Heart left ventricle (tissue), 16 donors: ENCODE measurements around the gene BET1. TPM values are rescaled to one million over a fixed set of nuclear protein-coding genes. Genes with fewer than 3 reads are reported as not detected.

Source experiments
- ATAC-seq, 4 donors: fragments of 200-7000 bp; cut with Tn5 transposase; one replicate each; pipeline ENCODE4 v1.9.1; 2020 to 2022; ENCODE audit warnings: moderate library complexity in 4 of 4, mild to moderate bottlenecking in 3 of 4, moderate number of reproducible peaks in 1 of 4
- DNase-seq, 5 donors: peaks; one replicate each; pipeline ENCODE4 v3.0.0-alpha.2; 2020
- H3K27ac ChIP-seq, 12 donors: fragments of 200-600 bp; sonication (generic) in 4 of 12; one replicate each; pipeline versions ENCODE4 v1.5.0 to v1.8.0; 2016 to 2022; ENCODE audit warnings: mild to moderate bottlenecking in 2 of 12
- H3K27me3 ChIP-seq, 9 donors: fragments of 200-600 bp; sonication (generic) in 2 of 9; one replicate each; pipeline versions ENCODE4 v1.5.1 to v1.8.0; 2016 to 2022; ENCODE audit warnings: mild to moderate bottlenecking in 3 of 9
- H3K36me3 ChIP-seq, 9 donors: fragments of 200-600 bp; sonication (generic) in 2 of 9; one replicate each; pipeline versions ENCODE4 v1.5.0 to v1.8.0; 2018 to 2022; ENCODE audit warnings: mild to moderate bottlenecking in 2 of 9
- H3K4me1 ChIP-seq, 12 donors: fragments of 200-600 bp; sonication (generic) in 4 of 12; one replicate each; pipeline versions ENCODE4 v1.5.0 to v1.8.0; 2016 to 2022; ENCODE audit warnings: mild to moderate bottlenecking in 3 of 12
- H3K4me3 ChIP-seq, 12 donors: fragments of 200-600 bp; sonication (generic) in 4 of 12; one replicate each; pipeline versions ENCODE4 v1.5.0 to v1.8.0; 2017 to 2022; ENCODE audit warnings: mild to moderate bottlenecking in 9 of 12, moderate library complexity in 4 of 12
- H3K9me3 ChIP-seq, 12 donors: fragments of 200-600 bp; sonication (generic) in 4 of 12; one replicate each; pipeline versions ENCODE4 v1.5.0 to v1.8.0; 2016 to 2022; ENCODE audit warnings: mild to moderate bottlenecking in 1 of 12
- POLR2A ChIP-seq, 2 donors: fragments of 450-650 bp; IDR thresholded peaks; one replicate each; pipeline ENCODE4 v1.6.1; 2017; ENCODE audit warnings: antibody characterized with exemption in 2 of 2, mild to moderate bottlenecking in 2 of 2, moderate library complexity in 2 of 2
- WGBS, 4 donors: extraction: QIAGEN DNeasy Blood & Tissue Kit in 2 of 4; methylation state at CpG; one replicate each; pipeline versions ENCODE4 v1.1.5 to v1.1.7; 2013 to 2018; 5-methylcytosine and 5-hydroxymethylcytosine counted together
- intact Hi-C, 10 donors: fragments of 100-400 bp; cut with DNase I; formaldehyde crosslinking; loops; one replicate each; pipeline versions ENCODE4 v1.11.1 to v1.14.2; 2022
- polyA plus RNA-seq, 2 donors: library from polyadenylated mRNA; stranded (reverse); fragments of 200-250 nt; gene quantifications; one replicate each; pipeline ENCODE4 v1.2.3, GENCODE V29; 2013
- total RNA-seq, 9 donors: library from RNA; depleted of rRNA in 2 of 9; stranded (reverse); fragments of >200 nt in 2 of 9; fragmentation: NEBNext Ultra II Directional in 3 of 9; extraction: Animal tissue kit (Norgen Biotek cat#: 25700) in 3 of 9; gene quantifications; one replicate each; pipeline versions ENCODE4 v1.1.0 to v1.2.4, GENCODE V29; 2016 to 2023
- TF ChIP-seq, protein P1 (sequence below), 12 donors: fragments of 200-600 bp; sonication (generic) in 4 of 12; IDR thresholded peaks; one replicate each; pipeline versions ENCODE4 v1.5.0 to v1.8.0; 2018 to 2022; ENCODE audit warnings: antibody characterized with exemption in 12 of 12, mild to moderate bottlenecking in 5 of 12
- donor health status: ischemic (EF 13 %, LVEDD 7.1; RV severe dilation, severe dysfunction).
- donor health status: healthy with polysubstance abuse.
- donor health status: DM: no; HTN: yes; CAD: no.
- donor health status: DM: no; HTN: no; CAD: no.
- donor health status: ischemic (EF 25% LVEDD 6.9; RV normal size, moderate dysfunction).
- donor health status: ischemic (EF 25% LVEDD 5.7; RV mildly dilated, moderate dysfunction).
- donor health status: healthy.
- donor health status: DM: yes; HTN: yes; CAD: no.
- donor health status: ischemic (EF 35%, LVEDD 5.7; RV mildly dilated, moderate dysfunction).
- donor health status: nonischemic (EF 11% LVEDD 7.7; RV severe dilation, severe dysfunction).
- donor health status: DM: yes; HTN: yes; CAD: no.
- donor health status: PGD.
- donor health status: ischemic (EF 29% LVEDD 5.4; RV normal size, mild dysfunction).
- donor health status: nonischemic (EF 23%, LVEDD 6.1; RV moderate dilation, normal function).

Gene BET1
- total and polyA plus RNA-seq, 11 donors, result 8.1 to 16.5 (median 12.1) TPM

DNA sequence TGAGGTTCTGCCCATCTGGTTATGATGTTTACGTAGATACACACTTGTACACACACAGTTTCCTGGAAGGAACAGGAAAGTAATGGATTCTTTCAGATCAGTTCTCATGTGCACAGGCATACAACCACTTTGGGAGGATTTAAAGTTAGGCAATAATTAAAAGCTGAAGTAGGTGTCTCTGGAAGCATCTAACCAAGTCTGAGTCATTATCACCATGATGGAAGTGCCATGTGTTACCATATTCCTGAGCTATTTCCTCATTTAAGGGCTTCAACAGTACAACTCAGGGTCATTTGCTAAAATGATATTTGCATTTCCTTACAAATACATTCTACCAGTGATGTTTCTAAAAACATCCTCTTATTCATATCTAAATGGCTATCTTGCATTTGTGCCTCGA lies 41.4 kb upstream of the BET1 start:
- 25 to 65% (median 50%) methylated on average over 2 of the region's 2 CpGs for WGBS, 4 donors
- Histone ChIP-seq H3K9me3 (peaks cover 0 to 4% (median 0%) of the 10 kb centered on the region in 12 donors), H3K27me3 (no peaks in the 10 kb centered on the region), H3K4me1 (peaks cover 0 to 9% (median 0%) of the 10 kb centered on the region in 12 donors), H3K36me3 (no peaks in the 10 kb centered on the region), H3K4me3 (no peak overlapping the region), H3K27ac (no peak overlapping the region)
- no peak for DNase-seq
- TF ChIP-seq POLR2A (IDR thresholded peaks at IDR 0.05), result no peak
- TF ChIP-seq, protein P1, sequence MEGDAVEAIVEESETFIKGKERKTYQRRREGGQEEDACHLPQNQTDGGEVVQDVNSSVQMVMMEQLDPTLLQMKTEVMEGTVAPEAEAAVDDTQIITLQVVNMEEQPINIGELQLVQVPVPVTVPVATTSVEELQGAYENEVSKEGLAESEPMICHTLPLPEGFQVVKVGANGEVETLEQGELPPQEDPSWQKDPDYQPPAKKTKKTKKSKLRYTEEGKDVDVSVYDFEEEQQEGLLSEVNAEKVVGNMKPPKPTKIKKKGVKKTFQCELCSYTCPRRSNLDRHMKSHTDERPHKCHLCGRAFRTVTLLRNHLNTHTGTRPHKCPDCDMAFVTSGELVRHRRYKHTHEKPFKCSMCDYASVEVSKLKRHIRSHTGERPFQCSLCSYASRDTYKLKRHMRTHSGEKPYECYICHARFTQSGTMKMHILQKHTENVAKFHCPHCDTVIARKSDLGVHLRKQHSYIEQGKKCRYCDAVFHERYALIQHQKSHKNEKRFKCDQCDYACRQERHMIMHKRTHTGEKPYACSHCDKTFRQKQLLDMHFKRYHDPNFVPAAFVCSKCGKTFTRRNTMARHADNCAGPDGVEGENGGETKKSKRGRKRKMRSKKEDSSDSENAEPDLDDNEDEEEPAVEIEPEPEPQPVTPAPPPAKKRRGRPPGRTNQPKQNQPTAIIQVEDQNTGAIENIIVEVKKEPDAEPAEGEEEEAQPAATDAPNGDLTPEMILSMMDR (IDR thresholded peaks at IDR 0.05), result no peak
- intact Hi-C loops, result no loop called here
- no peak for ATAC-seq

DNA sequence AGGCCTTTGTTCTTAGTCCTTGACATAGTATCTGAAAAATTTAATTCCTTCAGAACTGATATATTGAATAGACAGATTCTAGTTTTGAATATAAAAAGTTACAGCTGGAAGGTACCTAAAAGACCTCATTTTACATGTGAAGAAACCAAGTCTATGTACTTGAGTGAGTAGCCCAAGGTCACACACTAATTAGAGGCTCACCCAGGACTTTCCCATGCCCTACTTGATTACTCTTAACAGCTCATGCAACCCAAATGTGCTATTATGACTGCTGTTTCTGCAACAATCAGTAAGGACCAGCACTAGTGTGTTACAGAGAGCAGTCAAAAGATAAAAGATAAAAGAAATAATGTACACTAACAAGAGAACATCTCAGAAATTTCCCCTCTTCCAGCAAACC lies 40.7 kb upstream of the BET1 start:
- Histone ChIP-seq H3K27me3 (no peaks in the 10 kb centered on the region), H3K4me3 (no peak overlapping the region), H3K36me3 (no peaks in the 10 kb centered on the region), H3K4me1 (peaks cover 0 to 3% (median 0%) of the 10 kb centered on the region in 12 donors), H3K27ac (no peak overlapping the region), H3K9me3 (peaks cover 0 to 4% (median 0%) of the 10 kb centered on the region in 12 donors)
- TF ChIP-seq, protein P1 (IDR thresholded peaks at IDR 0.05), result no peak
- TF ChIP-seq POLR2A (IDR thresholded peaks at IDR 0.05), result no peak
- intact Hi-C loops, result no loop called here
- no peak for DNase-seq
- ATAC-seq, result no peak

DNA sequence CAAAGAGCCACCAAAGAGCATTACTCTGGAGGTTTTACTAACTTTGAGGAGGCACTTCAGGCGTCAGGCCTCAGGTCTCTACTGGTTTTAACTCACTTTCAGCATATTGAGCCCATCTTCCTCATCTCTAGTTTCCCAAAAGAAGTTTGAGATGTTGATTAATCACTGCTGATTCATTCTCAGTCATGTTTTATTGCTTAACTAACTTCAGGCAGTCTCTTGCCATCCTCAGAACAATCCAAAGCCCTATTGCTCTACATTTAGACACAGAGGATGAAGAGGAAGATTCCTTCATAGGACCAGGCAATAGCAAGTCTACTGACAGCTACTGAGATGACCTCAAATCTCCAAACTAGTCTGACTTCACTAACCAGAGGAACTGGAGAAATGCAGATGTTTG lies 39.1 kb upstream of the BET1 start:
- no peaks in the 10 kb centered on the region for H3K27me3 ChIP-seq
- peaks cover 0 to 3% (median 0%) of the 10 kb centered on the region in 12 donors for H3K4me1 ChIP-seq
- DNase-seq (no peak), ATAC-seq (no peak)
- 56 to 87% (median 69%) methylated on average over 1 of the region's 1 CpG for WGBS, 4 donors
- intact Hi-C loops, result no loop called here
- no peak overlapping the region for H3K4me3 ChIP-seq
- H3K36me3 ChIP-seq, result no peaks in the 10 kb centered on the region
- no peak for TF ChIP-seq POLR2A (IDR thresholded peaks at IDR 0.05)
- TF ChIP-seq, protein P1 (IDR thresholded peaks at IDR 0.05), result no peak
- H3K27ac ChIP-seq, result no peak overlapping the region
- peaks cover 0 to 4% (median 0%) of the 10 kb centered on the region in 12 donors for H3K9me3 ChIP-seq

DNA sequence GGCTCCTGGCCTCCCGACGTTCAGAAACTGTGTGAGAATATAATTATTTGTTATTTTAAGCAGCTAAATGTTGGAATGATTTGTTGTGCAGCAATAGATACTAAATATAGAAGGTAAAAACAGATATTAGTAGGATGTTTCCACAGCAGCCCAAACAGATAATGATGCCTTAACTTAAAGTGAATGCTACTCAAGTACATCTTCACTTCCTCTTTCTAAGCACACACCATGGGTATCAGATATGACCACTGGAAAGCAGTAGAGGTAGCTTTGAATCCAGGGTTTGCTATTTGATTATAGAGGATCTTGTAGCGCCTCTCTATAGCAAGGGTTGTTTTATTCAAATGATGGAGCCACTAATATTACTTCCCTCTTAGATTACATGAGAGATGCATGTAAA lies 38.2 kb upstream of the BET1 start:
- DNase-seq (no peak), ATAC-seq (no peak)
- no peaks in the 10 kb centered on the region for H3K36me3 ChIP-seq
- H3K4me3 ChIP-seq, result no peak overlapping the region
- WGBS, 4 donors, result 84 to 90% (median 87%) methylated on average over 3 of the region's 3 CpGs
- no peak overlapping the region for H3K27ac ChIP-seq
- H3K9me3 ChIP-seq, result peaks cover 0 to 4% (median 0%) of the 10 kb centered on the region in 12 donors
- TF ChIP-seq POLR2A (IDR thresholded peaks at IDR 0.05), result no peak
- TF ChIP-seq, protein P1 (IDR thresholded peaks at IDR 0.05), result no peak
- intact Hi-C loops, result no loop called here
- peaks cover 0 to 5% (median 0%) of the 10 kb centered on the region in 9 donors for H3K27me3 ChIP-seq
- peaks cover 0 to 3% (median 0%) of the 10 kb centered on the region in 12 donors for H3K4me1 ChIP-seq
